HEK293 (cell line): ENCODE measurements around the gene FAT2.

Experiments
- CTCF ChIA-PET: fragments of 350-600 bp; formaldehyde crosslinking; extraction: SDS; loops from one replicate; lab custom pipeline; 2021; ENCODE audit warnings: antibody characterized with exemption; lab: Yijun Ruan, JAX
- POLR2A ChIA-PET: fragments of 300-600 bp; formaldehyde crosslinking; extraction: SDS; loops from one replicate; lab custom pipeline; 2020; ENCODE audit warnings: antibody characterized with exemption, inconsistent platforms; lab: Yijun Ruan, JAX
- H3K27ac ChIP-seq: fragments of 200-500 bp; sonication (Bioruptor generic); 2 replicates; pipeline ENCODE4 v1.5.1; 2014; ENCODE audit warnings: low read depth, low read length, control low read depth, inconsistent platforms; ENCODE audit errors: extremely low read depth
- H3K36me3 ChIP-seq, 2 experiments: fragments of 200-500 bp in 1 of 2; sonication (Bioruptor generic) in 1 of 2; 1 replicate in 1 of 2; 2 replicates in 1 of 2; pipeline ENCODE4 v1.5.1; 2014 to 2017; ENCODE audit warnings: inconsistent platforms in 2 of 2, low read length in 2 of 2; ENCODE audit not compliant: control insufficient read depth in 2 of 2, insufficient read depth in 1 of 2
- H3K4me1 ChIP-seq: fragments of 200-500 bp; sonication (Bioruptor generic); 2 replicates; pipeline ENCODE4 v1.5.1; 2014; ENCODE audit warnings: mild to moderate bottlenecking, low read length, inconsistent platforms; ENCODE audit not compliant: control insufficient read depth, insufficient read depth
- H3K4me3 ChIP-seq: 2 replicates; pipeline ENCODE4 v1.5.1; 2011; ENCODE audit warnings: low read depth, mild to moderate bottlenecking, control low read depth, low read length, moderate library complexity
- H3K9me3 ChIP-seq: fragments of 200-500 bp; sonication (Bioruptor generic); 2 replicates; pipeline ENCODE4 v1.5.1; 2014; ENCODE audit warnings: low read depth, low read length, inconsistent platforms; ENCODE audit not compliant: control insufficient read depth, insufficient read depth
- CTCF ChIP-seq: fragments of 450-650 bp; formaldehyde crosslinking; IDR thresholded peaks from 2 replicates; pipeline ENCODE4 v1.5.1; 2016; ENCODE audit warnings: missing biosample characterization, missing genetic modification characterization
- ELK4 ChIP-seq: IDR thresholded peaks from 2 replicates; pipeline ENCODE4 v1.6.1; 2011; ENCODE audit warnings: mild to moderate bottlenecking, low read depth, low read length, borderline replicate concordance
- GLI4 ChIP-seq: fragments of 450-650 bp; formaldehyde crosslinking; IDR thresholded peaks from 2 replicates; pipeline ENCODE4 v1.5.1; 2016; ENCODE audit warnings: missing biosample characterization, missing genetic modification characterization
- HOXC10 ChIP-seq: sonication (generic); formaldehyde crosslinking; IDR thresholded peaks from 2 replicates; pipeline ENCODE4 v1.8.1; 2023; ENCODE audit warnings: mild to moderate bottlenecking, missing genetic modification reagents
- KLF8 ChIP-seq: fragments of 450-650 bp; formaldehyde crosslinking; IDR thresholded peaks from 2 replicates; pipeline ENCODE4 v1.5.1; 2016; ENCODE audit warnings: missing biosample characterization, missing genetic modification characterization
- MEIS1 ChIP-seq: sonication (generic); formaldehyde crosslinking; IDR thresholded peaks from 2 replicates; pipeline ENCODE4 v1.8.1; 2022; ENCODE audit warnings: missing genetic modification reagents, mild to moderate bottlenecking, borderline replicate concordance
- PRDM10 ChIP-seq: fragments of 450-650 bp; formaldehyde crosslinking; IDR thresholded peaks from 2 replicates; pipeline ENCODE4 v1.5.1; 2016; ENCODE audit warnings: missing biosample characterization, missing genetic modification characterization
- RBAK ChIP-seq: fragments of 450-650 bp; formaldehyde crosslinking; IDR thresholded peaks from 2 replicates; pipeline ENCODE4 v1.5.1; 2016; ENCODE audit warnings: missing biosample characterization, missing genetic modification characterization
- REPIN1 ChIP-seq: fragments of 450-650 bp; formaldehyde crosslinking; IDR thresholded peaks from 2 replicates; pipeline ENCODE4 v1.5.1; 2017; ENCODE audit warnings: missing biosample characterization, missing genetic modification characterization, low read depth
- TCF7L2 ChIP-seq: IDR thresholded peaks from 2 replicates; pipeline ENCODE4 v1.6.1; 2011; ENCODE audit warnings: low read depth, mild to moderate bottlenecking, inconsistent platforms, low read length, moderate library complexity, borderline replicate concordance
- ZBTB48 ChIP-seq: fragments of 450-650 bp; formaldehyde crosslinking; IDR thresholded peaks from 2 replicates; pipeline ENCODE4 v1.5.1; 2016; ENCODE audit warnings: missing biosample characterization, missing genetic modification characterization
- ZNF155 ChIP-seq: fragments of 450-650 bp; formaldehyde crosslinking; IDR thresholded peaks from 2 replicates; pipeline ENCODE4 v1.5.1; 2016; ENCODE audit warnings: missing biosample characterization, missing genetic modification characterization
- ZNF175 ChIP-seq: fragments of 450-650 bp; formaldehyde crosslinking; IDR thresholded peaks from 2 replicates; pipeline ENCODE4 v1.5.1; 2016; ENCODE audit warnings: missing biosample characterization, missing genetic modification characterization
- ZNF292 ChIP-seq: fragments of 450-650 bp; formaldehyde crosslinking; IDR thresholded peaks from 2 replicates; pipeline ENCODE4 v1.5.1; 2016; ENCODE audit warnings: low read depth, missing biosample characterization, missing genetic modification characterization, borderline replicate concordance
- ZNF423 ChIP-seq: fragments of 450-650 bp; formaldehyde crosslinking; IDR thresholded peaks from 2 replicates; pipeline ENCODE4 v1.5.1; 2016; ENCODE audit warnings: missing biosample characterization, missing genetic modification characterization
- ZNF580 ChIP-seq: fragments of 450-650 bp; formaldehyde crosslinking; IDR thresholded peaks from 2 replicates; pipeline ENCODE4 v1.5.1; 2016; ENCODE audit warnings: missing biosample characterization, missing genetic modification characterization
- ZSCAN16 ChIP-seq: fragments of 450-650 bp; formaldehyde crosslinking; IDR thresholded peaks from 2 replicates; pipeline ENCODE4 v1.5.1; 2016; ENCODE audit warnings: missing biosample characterization, missing genetic modification characterization
- TF ChIP-seq, protein P1 (sequence below): fragments of 450-650 bp; formaldehyde crosslinking; IDR thresholded peaks from 2 replicates; pipeline ENCODE4 v1.5.1; 2016; ENCODE audit warnings: missing biosample characterization, missing genetic modification characterization
- TF ChIP-seq, protein P2 (sequence below): fragments of 450-650 bp; formaldehyde crosslinking; IDR thresholded peaks from 2 replicates; pipeline ENCODE4 v1.5.1; 2016; ENCODE audit warnings: missing biosample characterization, missing genetic modification characterization
- TF ChIP-seq, protein P3 (sequence below): fragments of 450-650 bp; formaldehyde crosslinking; IDR thresholded peaks from 2 replicates; pipeline ENCODE4 v1.5.1; 2016; ENCODE audit warnings: missing biosample characterization, missing genetic modification characterization

Gene FAT2

DNA sequence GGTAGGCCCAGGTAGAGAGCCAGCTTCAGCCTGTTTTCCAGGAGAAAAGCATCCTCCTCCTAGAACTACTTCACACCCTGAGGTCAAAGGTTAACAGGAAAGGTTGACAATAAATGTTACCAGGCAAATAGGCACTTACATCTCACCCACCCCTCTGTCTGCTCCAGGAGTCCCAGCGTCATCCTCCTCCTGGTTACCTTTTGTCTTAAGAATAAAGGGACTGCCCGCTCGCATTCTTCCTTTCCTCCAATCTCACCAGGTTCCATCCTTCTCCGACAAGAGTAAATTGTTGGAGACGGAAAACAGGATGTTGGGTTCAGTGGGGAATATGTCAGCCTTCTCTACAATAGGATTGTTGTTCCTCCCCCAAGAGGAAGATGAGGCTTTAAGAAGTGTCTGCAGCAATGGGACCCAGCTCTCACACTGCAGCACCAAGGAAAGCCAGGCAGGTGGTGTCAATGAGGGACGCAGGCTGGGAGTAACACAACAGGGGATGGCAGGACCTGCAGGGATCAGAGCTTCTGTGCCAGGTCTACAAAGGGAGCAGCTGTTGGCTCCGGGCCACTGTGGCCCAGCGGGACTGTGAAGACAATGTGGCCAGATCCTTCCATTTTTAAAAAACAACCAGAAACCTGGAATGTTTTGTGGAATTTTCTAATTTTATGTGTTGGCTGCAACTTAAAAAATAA lies 29.0 kb downstream of the FAT2 start (continued):
- TF ChIP-seq CTCF (tag by site-specific recombination): no peak
- TF ChIP-seq MEIS1: no peak
- TF ChIP-seq RBAK (tag by site-specific recombination): no peak
- no peak for TF ChIP-seq GLI4 (tag by site-specific recombination)
- no peak for TF ChIP-seq PRDM10 (tag by site-specific recombination)
- TF ChIP-seq ZNF175 (tag by site-specific recombination): no peak
- TF ChIP-seq ZNF580 (tag by site-specific recombination): no peak

DNA sequence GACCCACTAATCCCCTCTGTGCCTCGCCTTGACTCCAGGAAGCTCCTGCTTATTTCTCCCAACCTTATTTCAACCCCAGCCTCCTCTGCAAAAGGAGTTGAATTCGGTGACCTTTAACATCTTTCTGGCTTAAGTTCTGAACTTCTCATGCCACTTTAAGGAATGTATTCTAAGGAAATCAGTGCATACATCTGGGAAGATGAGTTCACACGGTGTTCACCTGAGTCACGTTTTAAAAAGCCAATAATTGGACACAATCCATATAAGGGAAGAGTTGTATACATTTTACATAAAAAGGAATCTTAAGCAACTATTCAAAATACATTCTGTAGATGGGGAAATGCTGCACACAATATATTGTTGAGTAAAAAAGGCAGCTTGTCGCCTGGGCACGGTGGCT lies 33.2 kb downstream of the FAT2 start:
- Histone ChIP-seq H3K27ac (no peak overlapping the region), H3K9me3 (no peaks in the 10 kb centered on the region), H3K36me3 (no peaks in the 10 kb centered on the region), H3K4me3 (no peak overlapping the region), H3K4me1 (no peaks in the 10 kb centered on the region)
- POLR2A ChIA-PET: no interaction called here
- CTCF ChIA-PET: no interaction called here
- no peak for TF ChIP-seq ZBTB48 (tag by site-specific recombination)
- TF ChIP-seq ZNF423 (tag by site-specific recombination): no peak
- no peak for TF ChIP-seq REPIN1
- TF ChIP-seq, protein P1, sequence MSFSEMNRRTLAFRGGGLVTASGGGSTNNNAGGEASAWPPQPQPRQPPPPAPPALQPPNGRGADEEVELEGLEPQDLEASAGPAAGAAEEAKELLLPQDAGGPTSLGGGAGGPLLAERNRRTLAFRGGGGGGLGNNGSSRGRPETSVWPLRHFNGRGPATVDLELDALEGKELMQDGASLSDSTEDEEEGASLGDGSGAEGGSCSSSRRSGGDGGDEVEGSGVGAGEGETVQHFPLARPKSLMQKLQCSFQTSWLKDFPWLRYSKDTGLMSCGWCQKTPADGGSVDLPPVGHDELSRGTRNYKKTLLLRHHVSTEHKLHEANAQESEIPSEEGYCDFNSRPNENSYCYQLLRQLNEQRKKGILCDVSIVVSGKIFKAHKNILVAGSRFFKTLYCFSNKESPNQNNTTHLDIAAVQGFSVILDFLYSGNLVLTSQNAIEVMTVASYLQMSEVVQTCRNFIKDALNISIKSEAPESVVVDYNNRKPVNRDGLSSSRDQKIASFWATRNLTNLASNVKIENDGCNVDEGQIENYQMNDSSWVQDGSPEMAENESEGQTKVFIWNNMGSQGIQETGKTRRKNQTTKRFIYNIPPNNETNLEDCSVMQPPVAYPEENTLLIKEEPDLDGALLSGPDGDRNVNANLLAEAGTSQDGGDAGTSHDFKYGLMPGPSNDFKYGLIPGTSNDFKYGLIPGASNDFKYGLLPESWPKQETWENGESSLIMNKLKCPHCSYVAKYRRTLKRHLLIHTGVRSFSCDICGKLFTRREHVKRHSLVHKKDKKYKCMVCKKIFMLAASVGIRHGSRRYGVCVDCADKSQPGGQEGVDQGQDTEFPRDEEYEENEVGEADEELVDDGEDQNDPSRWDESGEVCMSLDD (tag by site-specific recombination): no peak
- no peak for TF ChIP-seq ELK4
- no peak for TF ChIP-seq ZNF292 (tag by site-specific recombination)

GRCh38 chr5:151557466-151557865 lies 33.7 kb downstream of the FAT2 start:
- POLR2A ChIA-PET: no interaction called here
- TF ChIP-seq HOXC10 (CRISPR knock-in tag) (no peak), TCF7L2 (no peak), ZNF155 (no peak), KLF8 (tag by site-specific recombination) (no peak), ZSCAN16 (no peak)
- TF ChIP-seq, protein P2, sequence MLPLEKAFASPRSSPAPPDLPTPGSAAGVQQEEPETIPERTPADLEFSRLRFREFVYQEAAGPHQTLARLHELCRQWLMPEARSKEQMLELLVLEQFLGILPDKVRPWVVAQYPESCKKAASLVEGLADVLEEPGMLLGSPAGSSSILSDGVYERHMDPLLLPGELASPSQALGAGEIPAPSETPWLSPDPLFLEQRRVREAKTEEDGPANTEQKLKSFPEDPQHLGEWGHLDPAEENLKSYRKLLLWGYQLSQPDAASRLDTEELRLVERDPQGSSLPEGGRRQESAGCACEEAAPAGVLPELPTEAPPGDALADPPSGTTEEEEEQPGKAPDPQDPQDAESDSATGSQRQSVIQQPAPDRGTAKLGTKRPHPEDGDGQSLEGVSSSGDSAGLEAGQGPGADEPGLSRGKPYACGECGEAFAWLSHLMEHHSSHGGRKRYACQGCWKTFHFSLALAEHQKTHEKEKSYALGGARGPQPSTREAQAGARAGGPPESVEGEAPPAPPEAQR (tag by site-specific recombination): no peak
- TF ChIP-seq, protein P3, sequence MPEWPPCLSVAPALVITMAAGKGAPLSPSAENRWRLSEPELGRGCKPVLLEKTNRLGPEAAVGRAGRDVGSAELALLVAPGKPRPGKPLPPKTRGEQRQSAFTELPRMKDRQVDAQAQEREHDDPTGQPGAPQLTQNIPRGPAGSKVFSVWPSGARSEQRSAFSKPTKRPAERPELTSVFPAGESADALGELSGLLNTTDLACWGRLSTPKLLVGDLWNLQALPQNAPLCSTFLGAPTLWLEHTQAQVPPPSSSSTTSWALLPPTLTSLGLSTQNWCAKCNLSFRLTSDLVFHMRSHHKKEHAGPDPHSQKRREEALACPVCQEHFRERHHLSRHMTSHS (tag by site-specific recombination): no peak

More at GRCh38 chr5:151557466-151557865, 33.7 kb downstream of the FAT2 start:
- Histone ChIP-seq H3K36me3 (no peaks in the 10 kb centered on the region), H3K4me1 (no peaks in the 10 kb centered on the region), H3K27ac (no peak overlapping the region), H3K9me3 (no peaks in the 10 kb centered on the region), H3K4me3 (no peak overlapping the region)
- CTCF ChIA-PET: no interaction called here
